SH-SY5Y (cell line): ENCODE results near the gene BMPR1A.

Source experiments
- GATA2 ChIP-seq: IDR thresholded peaks from 2 replicates; pipeline ENCODE4 v1.6.1; 2011; ENCODE audit warnings: mild to moderate bottlenecking, low read depth, low read length
- GATA3 ChIP-seq: IDR thresholded peaks from 2 replicates; pipeline ENCODE4 v1.6.1; 2011; ENCODE audit warnings: low read depth, mild to moderate bottlenecking, low read length, moderate library complexity

- TF ChIP-seq GATA3 (no peak), GATA2 (no peak)
These were observed 209.7 kb downstream of the BMPR1A start for GRCh38 chr10:86965986-86966654.
